ENCODE data around the gene PLCL1. TPM values are rescaled to one million over a fixed set of nuclear protein-coding genes. Genes with fewer than 3 reads are reported as not detected.
"Not testable (repeated sequence)": the region's sequence is repeated elsewhere in the genome, so short reads cannot be mapped to it uniquely, and the experiment has no call there.

The PLCL1 gene
- total RNA-seq, 4 donors from 2014 or later = 5.4 to 21.8 (median 10.2) TPM

DNA sequence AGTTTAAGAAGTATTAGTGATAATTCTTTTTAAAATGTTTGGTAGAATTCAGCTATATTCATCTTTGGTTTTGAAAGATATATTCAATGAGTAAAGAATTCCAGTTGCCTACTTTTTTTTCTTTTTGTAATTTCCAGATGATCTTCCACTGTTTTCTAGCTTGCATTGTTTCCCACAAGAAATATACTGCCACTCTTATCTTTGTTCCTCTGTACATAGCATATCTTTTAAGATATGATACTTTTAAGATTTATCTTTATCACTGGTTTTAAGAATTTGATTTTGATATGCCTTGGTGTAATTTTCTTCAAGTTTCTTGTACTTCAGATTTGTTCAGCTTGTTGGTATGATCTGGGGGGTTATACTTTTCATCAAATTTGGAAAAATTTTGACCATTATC, 374.4 kb downstream of the PLCL1 start:
- no peak for TF ChIP-seq CTCF (IDR thresholded peaks at IDR 0.05)
- no peak for ATAC-seq (ENCODE audit: low FRiP score)
- DNase-seq (ENCODE audit: low spot score) = no peak

- ATAC-seq (ENCODE audit: low FRiP score) = no peak
- TF ChIP-seq CTCF (IDR thresholded peaks at IDR 0.05) = no peak
- no peak for DNase-seq (ENCODE audit: low spot score)
These were observed 381.9 kb downstream of the PLCL1 start for GRCh38 chr2:198186257-198186656.

GRCh38 chr2:198187841-198188240, 383.4 kb downstream of the PLCL1 start:
- no peak for TF ChIP-seq CTCF (IDR thresholded peaks at IDR 0.05)
- no peak for ATAC-seq (ENCODE audit: low FRiP score)

DNA sequence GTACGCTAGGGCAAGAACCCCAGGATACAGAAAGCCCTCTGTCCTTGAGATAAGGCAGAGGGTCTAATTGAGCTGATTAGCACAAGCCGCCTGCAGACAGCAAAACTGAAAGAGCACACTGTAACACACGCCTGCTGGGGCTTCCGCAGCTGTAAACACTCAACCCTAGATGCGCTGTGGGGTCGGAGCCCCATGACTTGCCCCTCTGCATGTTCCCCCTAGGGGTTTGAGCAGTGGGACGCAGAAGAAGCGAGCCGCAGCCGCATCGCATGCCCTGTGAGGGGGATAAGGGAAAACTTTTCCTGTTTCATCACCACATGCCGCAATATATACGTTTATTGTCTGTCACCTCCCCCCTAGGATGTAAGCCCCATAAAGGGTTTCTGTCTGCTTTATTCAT, 384.6 kb downstream of the PLCL1 start:
- TF ChIP-seq CTCF (IDR thresholded peaks at IDR 0.05) = no peak
- no peak for ATAC-seq (ENCODE audit: low FRiP score)
- no peak for DNase-seq (ENCODE audit: low spot score)

More at GRCh38 chr2:198187841-198188240, 383.4 kb downstream of the PLCL1 start:
- no peak for DNase-seq (ENCODE audit: low spot score)

- TF ChIP-seq CTCF (IDR thresholded peaks at IDR 0.05) = no peak
- ATAC-seq (ENCODE audit: low FRiP score) = no peak
- DNase-seq (ENCODE audit: low spot score) = no peak
These were observed 387.3 kb downstream of the PLCL1 start for GRCh38 chr2:198191651-198192050.

- not testable (repeated sequence) for DNase-seq (ENCODE audit: low spot score); ATAC-seq (ENCODE audit: low FRiP score)
These were observed 392.2 kb downstream of the PLCL1 start for GRCh38 chr2:198196556-198196955.

Other genes with a start within 250 kb of the PLCL1 start
- 10 to 100 TPM in 2 of 4 donors, 1 to 10 TPM in 2; 5.3 to 27.3 (median 14.0) TPM for gene RFTN2, start 129.0 kb upstream of the PLCL1 start, total RNA-seq
- 10 to 100 TPM in 1 of 4 donors, 1 to 10 TPM in 3; 5.4 to 24.9 (median 7.5) TPM for gene MARS2, start 99.2 kb upstream of the PLCL1 start, total RNA-seq
- gene BOLL, start 19.3 kb upstream of the PLCL1 start, total RNA-seq = not detected